Subcutaneous abdominal adipose tissue (tissue), 5 donors: ENCODE measurements around the gene PLEKHO1.
A peak's percentile ranks its signal among the peaks of the same experiment; 100 is the strongest.
"Not testable (repeated sequence)": the region's sequence is repeated elsewhere in the genome, so short reads cannot be mapped to it uniquely, and the experiment has no call there.

ENCODE experiments used
- H3K27ac ChIP-seq: one replicate; pipeline ENCODE4 v1.7.0; 2013; ENCODE audit warnings: low read depth, mild to moderate bottlenecking, inconsistent platforms, low read length, moderate library complexity
- H3K27me3 ChIP-seq, 5 donors: one replicate each; pipeline ENCODE4 v1.7.0; 2013; ENCODE audit warnings: low read length in 5 of 5, inconsistent platforms in 1 of 5; ENCODE audit not compliant: control insufficient read depth in 5 of 5, insufficient read depth in 4 of 5
- H3K36me3 ChIP-seq, 5 donors: one replicate each; pipeline ENCODE4 v1.7.0; 2013; ENCODE audit warnings: low read length in 5 of 5; ENCODE audit not compliant: control insufficient read depth in 5 of 5, insufficient read depth in 5 of 5
- H3K4me1 ChIP-seq, 5 donors: one replicate each; pipeline ENCODE4 v1.7.0; 2013; ENCODE audit warnings: low read length in 5 of 5, mild to moderate bottlenecking in 3 of 5, moderate library complexity in 1 of 5; ENCODE audit not compliant: control insufficient read depth in 5 of 5, insufficient read depth in 5 of 5
- H3K4me3 ChIP-seq, 5 donors: one replicate each; pipeline ENCODE4 v1.7.0; 2013; ENCODE audit warnings: low read length in 5 of 5, low read depth in 1 of 5
- H3K9ac ChIP-seq, 5 donors: one replicate each; pipeline ENCODE4 v1.7.0; 2013; ENCODE audit warnings: low read length in 5 of 5, mild to moderate bottlenecking in 4 of 5, moderate library complexity in 3 of 5
- H3K9me3 ChIP-seq, 5 donors: one replicate each; pipeline ENCODE4 v1.7.0; 2013; ENCODE audit warnings: low read length in 5 of 5; ENCODE audit not compliant: control insufficient read depth in 5 of 5
- donor health status: healthy.
- donor health status: healthy.
- donor health status: healthy.
- donor health status: healthy.
- donor health status: healthy.

PLEKHO1 gene

GRCh38 chr1:150126811-150127210 lies 22.9 kb upstream of the PLEKHO1 start:
- Histone ChIP-seq H3K4me3 (no peak overlapping the region), H3K36me3 (peaks cover 0 to 7% (median 5%) of the 10 kb centered on the region in 5 donors), H3K4me1 (no peaks in the 10 kb centered on the region), H3K9me3 (no peaks in the 10 kb centered on the region), H3K9ac (no peak overlapping the region), H3K27me3 (no peaks in the 10 kb centered on the region), H3K27ac (no peak overlapping the region)

GRCh38 chr1:150127464-150127863 lies 22.3 kb upstream of the PLEKHO1 start:
- H3K27ac ChIP-seq, result no peak overlapping the region
- H3K9me3 ChIP-seq, result no peaks in the 10 kb centered on the region
- H3K36me3 ChIP-seq, result peaks cover 0 to 7% (median 2%) of the 10 kb centered on the region in 5 donors
- no peak overlapping the region for H3K9ac ChIP-seq
- H3K4me3 ChIP-seq, result no peak overlapping the region
- no peaks in the 10 kb centered on the region for H3K4me1 ChIP-seq
- H3K27me3 ChIP-seq, result no peaks in the 10 kb centered on the region

- Histone ChIP-seq H3K27ac (no peak overlapping the region), H3K4me3 (no peak overlapping the region), H3K9ac (no peak overlapping the region), H3K9me3 (no peaks in the 10 kb centered on the region), H3K4me1 (no peaks in the 10 kb centered on the region), H3K27me3 (no peaks in the 10 kb centered on the region), H3K36me3 (peaks cover 0 to 11% (median 2%) of the 10 kb centered on the region in 5 donors)
Observed at GRCh38 chr1:150127868-150128267, 21.8 kb upstream of the PLEKHO1 start.

- H3K36me3 ChIP-seq, result peaks cover 0 to 10% (median 2%) of the 10 kb centered on the region in 5 donors
- no peak overlapping the region for H3K4me3 ChIP-seq
- no peaks in the 10 kb centered on the region for H3K27me3 ChIP-seq
- H3K27ac ChIP-seq, result no peak overlapping the region
- no peaks in the 10 kb centered on the region for H3K9me3 ChIP-seq
- no peak overlapping the region for H3K9ac ChIP-seq
- no peaks in the 10 kb centered on the region for H3K4me1 ChIP-seq
Observed at GRCh38 chr1:150132372-150132771, 17.3 kb upstream of the PLEKHO1 start.

GRCh38 chr1:150134537-150134936 lies 15.2 kb upstream of the PLEKHO1 start:
- H3K4me1 ChIP-seq, result no peaks in the 10 kb centered on the region
- H3K27me3 ChIP-seq, result no peaks in the 10 kb centered on the region
- peaks cover 0 to 12% (median 0%) of the 10 kb centered on the region in 5 donors for H3K36me3 ChIP-seq
- no peak overlapping the region for H3K27ac ChIP-seq
- no peak overlapping the region for H3K4me3 ChIP-seq
- no peaks in the 10 kb centered on the region for H3K9me3 ChIP-seq
- no peak overlapping the region for H3K9ac ChIP-seq

- H3K36me3 ChIP-seq, result peaks cover 0 to 12% (median 0%) of the 10 kb centered on the region in 5 donors
- H3K4me3 ChIP-seq, H3K9me3 ChIP-seq, H3K27me3 ChIP-seq, H3K4me1 ChIP-seq, H3K9ac ChIP-seq, H3K27ac ChIP-seq: not testable (repeated sequence)
Observed at GRCh38 chr1:150135400-150135799, 14.3 kb upstream of the PLEKHO1 start.

GRCh38 chr1:150138044-150138443 lies 11.7 kb upstream of the PLEKHO1 start:
- Histone ChIP-seq H3K27me3 (no peaks in the 10 kb centered on the region), H3K4me3 (no peak overlapping the region), H3K27ac (no peak overlapping the region), H3K36me3 (peaks cover 0 to 13% (median 0%) of the 10 kb centered on the region in 5 donors), H3K4me1 (peaks cover 0 to 11% (median 5%) of the 10 kb centered on the region in 5 donors), H3K9me3 (no peaks in the 10 kb centered on the region), H3K9ac (no peak overlapping the region)

GRCh38 chr1:150141452-150141851 lies 8.3 kb upstream of the PLEKHO1 start:
- Histone ChIP-seq H3K9me3 (no peaks in the 10 kb centered on the region), H3K4me3 (no peak overlapping the region), H3K27me3 (no peaks in the 10 kb centered on the region), H3K36me3 (peaks cover 0 to 8% (median 0%) of the 10 kb centered on the region in 5 donors), H3K27ac (peak overlapping the region; percentile 20), H3K9ac (no peak overlapping the region), H3K4me1 (peaks cover 0 to 23% (median 10%) of the 10 kb centered on the region in 5 donors)

GRCh38 chr1:150142083-150142482 lies 7.6 kb upstream of the PLEKHO1 start:
- Histone ChIP-seq H3K4me3 (no peak overlapping the region), H3K9me3 (no peaks in the 10 kb centered on the region), H3K4me1 (peaks cover 0 to 23% (median 10%) of the 10 kb centered on the region in 5 donors), H3K27me3 (no peaks in the 10 kb centered on the region), H3K36me3 (peaks cover 0 to 8% (median 0%) of the 10 kb centered on the region in 5 donors), H3K9ac (no peak overlapping the region), H3K27ac (peak overlapping the region; percentile 20)

GRCh38 chr1:150144606-150145005 lies 5.1 kb upstream of the PLEKHO1 start:
- Histone ChIP-seq H3K36me3 (peaks cover 0 to 6% (median 0%) of the 10 kb centered on the region in 5 donors), H3K9me3 (no peaks in the 10 kb centered on the region), H3K27me3 (no peaks in the 10 kb centered on the region), H3K4me3 (no peak overlapping the region), H3K27ac (no peak overlapping the region), H3K9ac (no peak overlapping the region), H3K4me1 (peaks cover 3 to 32% (median 19%) of the 10 kb centered on the region in 5 donors)

- H3K9me3 ChIP-seq, H3K27ac ChIP-seq, H3K4me3 ChIP-seq, H3K9ac ChIP-seq, H3K27me3 ChIP-seq, H3K36me3 ChIP-seq: not testable (repeated sequence)
- peaks cover 3 to 36% (median 24%) of the 10 kb centered on the region in 5 donors for H3K4me1 ChIP-seq
Observed at GRCh38 chr1:150146016-150146415, 3.7 kb upstream of the PLEKHO1 start.
